GM12878 (cell line): ENCODE measurements around the gene CD38. TPM values are rescaled to one million over a fixed set of nuclear protein-coding genes. Genes with fewer than 3 reads are reported as not detected.

Experiments used
- ATAC-seq: fragments of 200-7000 bp; cut with Tn5 transposase; 3 replicates; pipeline ENCODE4 v1.9.1; 2020; ENCODE audit warnings: mild to moderate bottlenecking, moderate library complexity
- BruUV-seq: library from RNA; stranded (reverse); fragments of 400-500 nt; replicated peaks from 2 replicates; lab custom pipeline; 2021; lab: Mats Ljungman, UMichigan
- CTCF ChIA-PET: fragments of 300-600 bp; sonication (Branson Sonifier 250); formaldehyde crosslinking; extraction: SDS; loops from one replicate; lab custom pipeline; 2021; ENCODE audit warnings: inconsistent platforms; lab: Yijun Ruan, JAX
- POLR2A ChIA-PET: fragments of 350-600 bp; formaldehyde crosslinking; extraction: SDS; loops from one replicate; lab custom pipeline; 2021; ENCODE audit warnings: inconsistent platforms; lab: Charles Lee
- RAD21 ChIA-PET: fragments of 300-600 bp; sonication (Branson Sonifier 250); formaldehyde crosslinking; loops from one replicate; lab custom pipeline; 2023; ENCODE audit warnings: antibody characterized with exemption; ENCODE audit not compliant: unreplicated experiment; lab: Charles Lee
- SMC1A ChIA-PET: fragments of 300-600 bp; sonication (Branson Sonifier 250); formaldehyde crosslinking; loops from one replicate; lab custom pipeline; 2023; ENCODE audit not compliant: unreplicated experiment, uncharacterized antibody; lab: Charles Lee
- DNase-seq: peaks from one replicate; pipeline ENCODE4 v3.0.0-alpha.2; 2011; ENCODE audit warnings: low read depth, low spot score
- FAIRE-seq: peaks from 3 replicates; lab custom pipeline; 2011; peaks lifted over from hg19 to GRCh38; lab: Jason Lieb, UNC
- H2AFZ ChIP-seq: 2 replicates; pipeline ENCODE4 v1.6.0; 2011; ENCODE audit warnings: low read depth, low read length, control low read depth; ENCODE audit not compliant: control insufficient read depth
- H3K27ac ChIP-seq: 2 replicates; pipeline ENCODE4 v1.5.1; 2011; ENCODE audit warnings: control low read depth; ENCODE audit not compliant: control insufficient read depth, insufficient read depth
- H3K27me3 ChIP-seq, 2 experiments: replicated peaks in 1 of 2; 2 replicates each; pipeline versions ENCODE4 v1.6.0 to v1.6.1; 2011; ENCODE audit warnings: low read length in 1 of 2; ENCODE audit not compliant: control insufficient read depth in 2 of 2, insufficient read depth in 2 of 2
- H3K36me3 ChIP-seq, 2 experiments: 2 replicates each; pipeline ENCODE4 v1.5.1; 2011; ENCODE audit warnings: low read length in 1 of 2; ENCODE audit not compliant: control insufficient read depth in 2 of 2, insufficient read depth in 2 of 2
- H3K4me1 ChIP-seq: 2 replicates; pipeline ENCODE4 v1.6.1; 2011; ENCODE audit warnings: mild to moderate bottlenecking, low read length, moderate library complexity, mixed read lengths; ENCODE audit not compliant: control insufficient read depth, insufficient read depth
- H3K4me2 ChIP-seq: 2 replicates; pipeline ENCODE4 v1.6.0; 2011; ENCODE audit warnings: control low read depth; ENCODE audit not compliant: control insufficient read depth, insufficient read depth
- H3K4me3 ChIP-seq: fragments of 200-600 bp; sonication (generic); 2 replicates; pipeline ENCODE4 v1.5.1; 2016
- H3K79me2 ChIP-seq: 2 replicates; pipeline ENCODE4 v1.6.0; 2011; ENCODE audit warnings: low read length; ENCODE audit not compliant: control insufficient read depth, insufficient read depth
- H3K9ac ChIP-seq: 2 replicates; pipeline ENCODE4 v1.8.0; 2011; ENCODE audit warnings: low read length, control low read depth, mixed read lengths; ENCODE audit not compliant: control insufficient read depth, insufficient read depth
- H3K9me3 ChIP-seq: replicated peaks from 3 replicates; pipeline ENCODE4 v1.5.1; 2011; ENCODE audit warnings: mild to moderate bottlenecking, low read length; ENCODE audit not compliant: control insufficient read depth, insufficient read depth
- H4K20me1 ChIP-seq: 2 replicates; pipeline ENCODE4 v1.6.0; 2011; ENCODE audit not compliant: control insufficient read depth, insufficient read depth
- BRCA1 ChIP-seq: IDR thresholded peaks from 2 replicates; pipeline ENCODE4 v1.6.1; 2011; ENCODE audit warnings: low read depth, low read length, improper control_type of control experiment
- DPF2 ChIP-seq: fragments of 450-650 bp; IDR thresholded peaks from 2 replicates; pipeline ENCODE4 v1.6.1; 2017; ENCODE audit warnings: mild to moderate bottlenecking
- EED ChIP-seq: sonication (generic); IDR thresholded peaks from 2 replicates; pipeline ENCODE4 v1.6.1; 2016; ENCODE audit warnings: antibody characterized with exemption, low read depth
- ETV6 ChIP-seq, 2 experiments: fragments of 450-650 bp in 1 of 2; IDR thresholded peaks in 1 of 2; conservative IDR thresholded peaks in 1 of 2; 2 replicates each; pipeline ENCODE4 v1.6.1; 2014; ENCODE audit warnings: antibody characterized with exemption in 1 of 2, borderline replicate concordance in 1 of 2, low read depth in 1 of 2, mild to moderate bottlenecking in 1 of 2, moderate library complexity in 1 of 2
- IRF4 ChIP-seq: IDR thresholded peaks from 2 replicates; pipeline ENCODE4 v1.6.1; 2011; ENCODE audit warnings: low read depth, low read length
- MEF2B ChIP-seq: fragments of 450-650 bp; IDR thresholded peaks from 2 replicates; pipeline ENCODE4 v1.6.1; 2018; ENCODE audit warnings: mild to moderate bottlenecking, moderate library complexity; ENCODE audit not compliant: partially characterized antibody, poor library complexity, severe bottlenecking
- MTA2 ChIP-seq: fragments of 450-650 bp; IDR thresholded peaks from 2 replicates; pipeline ENCODE4 v1.6.1; 2016; ENCODE audit warnings: low read depth, mild to moderate bottlenecking, moderate library complexity
- RELA ChIP-seq: fragments of 450-650 bp; IDR thresholded peaks from 2 replicates; pipeline ENCODE4 v1.8.0; 2014; ENCODE audit warnings: borderline replicate concordance; ENCODE audit not compliant: partially characterized antibody
- SPI1 ChIP-seq: IDR thresholded peaks from 2 replicates; pipeline ENCODE4 v1.6.1; 2011; ENCODE audit warnings: low read depth, mild to moderate bottlenecking, low read length, moderate library complexity, borderline replicate concordance; ENCODE audit not compliant: insufficient read depth
- YY1 ChIP-seq: IDR thresholded peaks from 2 replicates; pipeline ENCODE4 v1.6.1; 2011; ENCODE audit warnings: low read depth, mild to moderate bottlenecking, low read length
- ZNF274 ChIP-seq: IDR thresholded peaks from one replicate; pipeline ENCODE4 v1.8.0; 2011; ENCODE audit not compliant: insufficient read length, insufficient read depth
- WGBS: methylation state at CpG from one replicate; pipeline ENCODE4 v1.1.6; 2016; ENCODE audit warnings: low lambda C conversion rate; ENCODE audit not compliant: insufficient replicate concordance, insufficient coverage; ENCODE audit errors: missing lambda C conversion rate; 5-methylcytosine and 5-hydroxymethylcytosine counted together
- in situ Hi-C: fragments of 300-500 bp; cut with MboI; formaldehyde crosslinking; loops from 9 replicates; pipeline ENCODE4 v1.14.3; 2018; ENCODE audit warnings: mixed read lengths
- intact Hi-C: fragments of 100-400 bp; cut with micrococcal nuclease; formaldehyde crosslinking; loops from one replicate; pipeline ENCODE4 v1.14.2; 2022; ENCODE audit not compliant: unreplicated experiment
- polyA plus RNA-seq, 11 experiments: library from polyadenylated mRNA; depleted of rRNA in 4 of 11; unstranded in 6 of 11; stranded (reverse) in 5 of 11; fragments of >200 nt; fragmentation: Nextera tagmentation in 4 of 11; fragmentation: Illumina TruSeq in 1 of 11; extraction: Ambion mirVana in 4 of 11; extraction: Trizol in 1 of 11; gene quantifications; 1 replicate in 1 of 11; 2 replicates in 10 of 11; pipeline versions ENCODE4 v1.2.1 to v1.2.3, GENCODE V29; 2011 to 2016; ENCODE audit warnings: inconsistent platforms in 2 of 11, missing spikeins in 2 of 11, low read depth in 1 of 11
- total RNA-seq, 4 experiments: library from RNA; depleted of rRNA in 3 of 4; stranded (reverse); fragments of >200 nt in 3 of 4; fragmentation: Illumina TruSeq in 1 of 4; extraction: Trizol in 1 of 4; gene quantifications; 2 replicates each; pipeline versions ENCODE4 v1.2.1 to v1.2.3, GENCODE V29; 2013 to 2021
- TF ChIP-seq, protein P1 (sequence below), 3 experiments: IDR thresholded peaks in 2 of 3; conservative IDR thresholded peaks in 1 of 3; 2 replicates each; pipeline ENCODE4 v1.5.1; 2011; ENCODE audit warnings: low read depth in 3 of 3, low read length in 3 of 3, mild to moderate bottlenecking in 3 of 3, control low read depth in 2 of 3, moderate library complexity in 2 of 3, inconsistent platforms in 1 of 3, mixed read lengths in 1 of 3; ENCODE audit not compliant: control insufficient read depth in 2 of 3, insufficient read depth in 1 of 3; ENCODE audit errors: extremely low read depth in 1 of 3

The CD38 gene
- total and polyA plus RNA-seq, 10 of the 15 experiments (the other 5 are each of a cell fraction or from before 2014, with no cell fraction given) = 3.5 to 39.8 (median 12.7) TPM

DNA sequence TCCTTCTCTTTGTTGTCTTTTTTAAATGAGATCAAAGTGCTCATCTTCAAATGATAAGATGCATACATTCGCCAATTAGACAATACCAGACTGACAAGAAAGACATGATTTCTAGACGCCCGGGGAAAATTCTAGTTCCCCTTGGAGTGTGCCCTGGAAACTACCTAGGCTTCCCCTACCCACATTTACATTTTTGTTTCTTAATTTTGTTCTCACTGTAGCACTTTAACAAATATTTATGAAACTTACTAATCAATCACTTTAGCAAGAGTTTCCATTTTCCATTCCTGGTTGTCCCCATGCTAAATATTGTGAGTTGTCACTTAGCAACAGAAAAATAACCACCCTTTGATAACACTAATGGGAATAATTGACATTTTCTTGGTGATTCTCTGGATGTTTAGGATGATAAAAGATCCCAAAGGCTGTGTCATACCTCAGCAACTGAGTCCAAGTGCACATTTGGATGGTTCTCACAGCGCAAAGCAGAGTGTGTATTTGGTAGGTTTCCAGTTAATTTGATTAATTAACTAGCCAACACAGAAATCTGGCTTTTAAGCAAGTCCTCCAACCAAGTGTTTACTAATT, 90.8 kb downstream of the CD38 start (continued):
- TF ChIP-seq, protein P1, sequence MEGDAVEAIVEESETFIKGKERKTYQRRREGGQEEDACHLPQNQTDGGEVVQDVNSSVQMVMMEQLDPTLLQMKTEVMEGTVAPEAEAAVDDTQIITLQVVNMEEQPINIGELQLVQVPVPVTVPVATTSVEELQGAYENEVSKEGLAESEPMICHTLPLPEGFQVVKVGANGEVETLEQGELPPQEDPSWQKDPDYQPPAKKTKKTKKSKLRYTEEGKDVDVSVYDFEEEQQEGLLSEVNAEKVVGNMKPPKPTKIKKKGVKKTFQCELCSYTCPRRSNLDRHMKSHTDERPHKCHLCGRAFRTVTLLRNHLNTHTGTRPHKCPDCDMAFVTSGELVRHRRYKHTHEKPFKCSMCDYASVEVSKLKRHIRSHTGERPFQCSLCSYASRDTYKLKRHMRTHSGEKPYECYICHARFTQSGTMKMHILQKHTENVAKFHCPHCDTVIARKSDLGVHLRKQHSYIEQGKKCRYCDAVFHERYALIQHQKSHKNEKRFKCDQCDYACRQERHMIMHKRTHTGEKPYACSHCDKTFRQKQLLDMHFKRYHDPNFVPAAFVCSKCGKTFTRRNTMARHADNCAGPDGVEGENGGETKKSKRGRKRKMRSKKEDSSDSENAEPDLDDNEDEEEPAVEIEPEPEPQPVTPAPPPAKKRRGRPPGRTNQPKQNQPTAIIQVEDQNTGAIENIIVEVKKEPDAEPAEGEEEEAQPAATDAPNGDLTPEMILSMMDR (IDR thresholded peaks at IDR 0.05 in 2 of 3, conservative IDR thresholded peaks at IDR 0.05 in 1 of 3; ENCODE audit: control insufficient read depth in 2 of 3, extremely low read depth in 1 of 3, insufficient read depth in 1 of 3, low read depth in 3 of 3, low read length in 3 of 3) = no peak
- no peak for TF ChIP-seq SPI1
- no peak for TF ChIP-seq ETV6 (conservative IDR thresholded peaks at IDR 0.05 in 1 of 2, IDR thresholded peaks at IDR 0.05 in 1 of 2; ENCODE audit: borderline replicate concordance in 1 of 2, low read depth in 1 of 2)
- 0 out of 2 replicates have a peak, but pooled peaks have one; percentile 37 for TF ChIP-seq DPF2
- TF ChIP-seq RELA = peak; percentile 78
- TF ChIP-seq BRCA1 = no peak
- TF ChIP-seq MTA2 = peak; percentile 85
- peak; percentile 12 for TF ChIP-seq MEF2B
- TF ChIP-seq ZNF274 = no peak

DNA sequence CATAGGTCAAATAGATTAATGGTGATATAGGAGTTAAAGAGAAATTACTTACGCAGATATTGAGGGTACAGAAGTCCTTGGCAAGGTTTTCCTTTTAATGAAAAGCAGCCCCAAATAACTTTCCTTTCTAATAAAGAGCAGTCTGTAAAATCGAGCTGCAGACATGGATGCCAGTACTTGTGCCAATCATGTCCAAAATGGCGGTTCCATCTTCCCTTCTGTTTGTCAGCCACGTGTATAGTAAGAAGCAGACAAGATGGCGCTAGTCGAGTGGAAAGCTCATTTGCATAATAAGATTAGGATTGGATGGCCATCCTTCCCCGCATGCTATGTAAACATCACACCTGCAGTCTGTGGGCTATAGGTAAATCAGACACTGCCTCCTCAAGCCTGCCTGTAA, 92.0 kb downstream of the CD38 start:
- no peak for ATAC-seq
- no peaks in the 10 kb centered on the region; the same call in 2 of the 3 replicates for H3K9me3 ChIP-seq
- intact Hi-C loops = no loop called here
- H3K4me2 ChIP-seq = no peak overlapping the region
- H3K9ac ChIP-seq = no peak overlapping the region
- ChIA-PET CTCF (interaction anchor here (0.9 to 2.5 kb wide), 6 partner anchors 10 to 113 kb away, joined by 3 to 15 read pairs (median 4); no protein-coding TSS in a partner anchor), RAD21 (interaction anchor here (0.9 to 1.7 kb wide), 2 partner anchors 13 to 77 kb away, joined by 3 read pairs; no protein-coding TSS in a partner anchor), POLR2A (no interaction called here), SMC1A (interaction anchor here (1.0 to 2.2 kb wide), 8 partner anchors 11 to 114 kb away, joined by 3 to 12 read pairs (median 4); no protein-coding TSS in a partner anchor)
- FAIRE-seq = no peak
- no peaks in the 10 kb centered on the region for H3K36me3 ChIP-seq
- no peak for DNase-seq
- no peaks in the 10 kb centered on the region for H3K4me1 ChIP-seq
- H4K20me1 ChIP-seq = no peaks in the 10 kb centered on the region
- TF ChIP-seq IRF4 = no peak
- no peak for TF ChIP-seq EED
- TF ChIP-seq YY1 = 0 out of 2 replicates have a peak, but pooled peaks have one; percentile 11
- H3K27me3 ChIP-seq = no peaks in the 10 kb centered on the region
- in situ Hi-C loops = no loop called here
- H3K27ac ChIP-seq = no peak overlapping the region
- WGBS = 79% methylated on average over 7 of the region's 7 CpGs
- no peak overlapping the region for H3K4me3 ChIP-seq
- no peaks in the 10 kb centered on the region for H3K79me2 ChIP-seq
- no peak overlapping the region for H2AFZ ChIP-seq
- no TSS peak for BruUV-seq
